Panc1 (cell line): ENCODE results near the gene DAB1.

Experiments used
- POLR2AphosphoS5 ChIP-seq: IDR thresholded peaks from 2 replicates; pipeline ENCODE4 v1.6.1; 2012; ENCODE audit warnings: mild to moderate bottlenecking, low read depth, low read length, moderate library complexity
- TF ChIP-seq, protein P1 (sequence below): fragments of 450-650 bp; IDR thresholded peaks from 2 replicates; pipeline ENCODE4 v1.5.1; 2017; ENCODE audit warnings: mild to moderate bottlenecking
- TF ChIP-seq, protein P2 (sequence below), 2 experiments: IDR thresholded peaks; 2 replicates each; pipeline ENCODE4 v1.6.1; 2011 to 2012; ENCODE audit warnings: low read depth in 2 of 2, control low read depth in 1 of 2, low read length in 1 of 2, mild to moderate bottlenecking in 1 of 2, moderate library complexity in 1 of 2; ENCODE audit not compliant: insufficient read depth in 1 of 2

DNA sequence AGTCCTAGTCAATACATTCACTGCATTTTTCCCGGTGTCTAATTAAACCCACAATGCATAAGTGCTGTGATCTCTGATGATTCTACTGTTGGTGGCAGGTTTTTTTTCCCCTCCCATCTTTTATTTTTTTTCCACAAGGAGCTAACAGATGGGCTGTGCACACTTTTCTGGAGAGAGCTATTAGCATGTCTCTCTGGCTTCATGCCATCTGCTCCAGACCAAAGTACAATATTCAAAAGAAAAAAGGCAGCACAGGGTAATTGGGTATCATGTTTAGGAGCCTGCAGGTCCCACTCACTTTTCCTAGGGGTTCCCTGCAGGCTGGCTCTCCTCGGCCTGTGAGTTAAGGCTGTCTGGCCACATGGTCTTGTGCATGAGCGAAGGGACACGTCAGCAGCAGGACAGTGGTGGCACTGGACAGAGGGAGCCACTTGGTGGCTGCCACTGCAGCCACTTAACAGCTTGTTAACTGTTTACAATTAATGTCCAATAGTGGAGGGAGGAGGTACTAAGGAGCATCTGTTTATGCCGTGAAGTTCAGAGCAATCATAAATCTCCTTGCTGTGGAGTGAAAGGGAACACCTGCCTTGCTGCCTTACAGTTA is 404.5 kb downstream of the DAB1 start:
- TF ChIP-seq, protein P1, sequence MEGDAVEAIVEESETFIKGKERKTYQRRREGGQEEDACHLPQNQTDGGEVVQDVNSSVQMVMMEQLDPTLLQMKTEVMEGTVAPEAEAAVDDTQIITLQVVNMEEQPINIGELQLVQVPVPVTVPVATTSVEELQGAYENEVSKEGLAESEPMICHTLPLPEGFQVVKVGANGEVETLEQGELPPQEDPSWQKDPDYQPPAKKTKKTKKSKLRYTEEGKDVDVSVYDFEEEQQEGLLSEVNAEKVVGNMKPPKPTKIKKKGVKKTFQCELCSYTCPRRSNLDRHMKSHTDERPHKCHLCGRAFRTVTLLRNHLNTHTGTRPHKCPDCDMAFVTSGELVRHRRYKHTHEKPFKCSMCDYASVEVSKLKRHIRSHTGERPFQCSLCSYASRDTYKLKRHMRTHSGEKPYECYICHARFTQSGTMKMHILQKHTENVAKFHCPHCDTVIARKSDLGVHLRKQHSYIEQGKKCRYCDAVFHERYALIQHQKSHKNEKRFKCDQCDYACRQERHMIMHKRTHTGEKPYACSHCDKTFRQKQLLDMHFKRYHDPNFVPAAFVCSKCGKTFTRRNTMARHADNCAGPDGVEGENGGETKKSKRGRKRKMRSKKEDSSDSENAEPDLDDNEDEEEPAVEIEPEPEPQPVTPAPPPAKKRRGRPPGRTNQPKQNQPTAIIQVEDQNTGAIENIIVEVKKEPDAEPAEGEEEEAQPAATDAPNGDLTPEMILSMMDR: no peak
- TF ChIP-seq, protein P2, sequence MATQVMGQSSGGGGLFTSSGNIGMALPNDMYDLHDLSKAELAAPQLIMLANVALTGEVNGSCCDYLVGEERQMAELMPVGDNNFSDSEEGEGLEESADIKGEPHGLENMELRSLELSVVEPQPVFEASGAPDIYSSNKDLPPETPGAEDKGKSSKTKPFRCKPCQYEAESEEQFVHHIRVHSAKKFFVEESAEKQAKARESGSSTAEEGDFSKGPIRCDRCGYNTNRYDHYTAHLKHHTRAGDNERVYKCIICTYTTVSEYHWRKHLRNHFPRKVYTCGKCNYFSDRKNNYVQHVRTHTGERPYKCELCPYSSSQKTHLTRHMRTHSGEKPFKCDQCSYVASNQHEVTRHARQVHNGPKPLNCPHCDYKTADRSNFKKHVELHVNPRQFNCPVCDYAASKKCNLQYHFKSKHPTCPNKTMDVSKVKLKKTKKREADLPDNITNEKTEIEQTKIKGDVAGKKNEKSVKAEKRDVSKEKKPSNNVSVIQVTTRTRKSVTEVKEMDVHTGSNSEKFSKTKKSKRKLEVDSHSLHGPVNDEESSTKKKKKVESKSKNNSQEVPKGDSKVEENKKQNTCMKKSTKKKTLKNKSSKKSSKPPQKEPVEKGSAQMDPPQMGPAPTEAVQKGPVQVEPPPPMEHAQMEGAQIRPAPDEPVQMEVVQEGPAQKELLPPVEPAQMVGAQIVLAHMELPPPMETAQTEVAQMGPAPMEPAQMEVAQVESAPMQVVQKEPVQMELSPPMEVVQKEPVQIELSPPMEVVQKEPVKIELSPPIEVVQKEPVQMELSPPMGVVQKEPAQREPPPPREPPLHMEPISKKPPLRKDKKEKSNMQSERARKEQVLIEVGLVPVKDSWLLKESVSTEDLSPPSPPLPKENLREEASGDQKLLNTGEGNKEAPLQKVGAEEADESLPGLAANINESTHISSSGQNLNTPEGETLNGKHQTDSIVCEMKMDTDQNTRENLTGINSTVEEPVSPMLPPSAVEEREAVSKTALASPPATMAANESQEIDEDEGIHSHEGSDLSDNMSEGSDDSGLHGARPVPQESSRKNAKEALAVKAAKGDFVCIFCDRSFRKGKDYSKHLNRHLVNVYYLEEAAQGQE (IDR thresholded peaks at IDR 0.05; ENCODE audit: insufficient read depth in 1 of 2, low read depth in 2 of 2, low read length in 1 of 2): no peak
- no peak for TF ChIP-seq POLR2AphosphoS5
